SK-MEL-5 (cell line): ENCODE measurements around the gene LY6G6C. TPM values are rescaled to one million over a fixed set of nuclear protein-coding genes. Genes with fewer than 3 reads are reported as not detected.
A peak's percentile ranks its signal among the peaks of the same experiment; 100 is the strongest.
"Not testable (repeated sequence)": the region's sequence is repeated elsewhere in the genome, so short reads cannot be mapped to it uniquely, and the experiment has no call there.

Experiments
- DNase-seq: peaks from one replicate; pipeline ENCODE4 v3.0.0-alpha.2; 2016; ENCODE audit warnings: low read depth, low spot score
- in situ Hi-C: cut with HindIII; loops from 2 replicates; pipeline ENCODE4 v1.10.0; 2016; ENCODE audit warnings: low sequenced_read_pairs, high pct_unique_total_duplicates, low pct_unique_long_range_greater_than_20kb
- total RNA-seq: library from RNA; depleted of rRNA; stranded (reverse); fragments of >200 nt; shearing (Covaris generic); gene quantifications from 2 replicates; pipeline ENCODE4 v1.2.3, GENCODE V29; 2014

LY6G6C gene
- total RNA-seq, 1 experiment from 2014 or later = not detected

DNA sequence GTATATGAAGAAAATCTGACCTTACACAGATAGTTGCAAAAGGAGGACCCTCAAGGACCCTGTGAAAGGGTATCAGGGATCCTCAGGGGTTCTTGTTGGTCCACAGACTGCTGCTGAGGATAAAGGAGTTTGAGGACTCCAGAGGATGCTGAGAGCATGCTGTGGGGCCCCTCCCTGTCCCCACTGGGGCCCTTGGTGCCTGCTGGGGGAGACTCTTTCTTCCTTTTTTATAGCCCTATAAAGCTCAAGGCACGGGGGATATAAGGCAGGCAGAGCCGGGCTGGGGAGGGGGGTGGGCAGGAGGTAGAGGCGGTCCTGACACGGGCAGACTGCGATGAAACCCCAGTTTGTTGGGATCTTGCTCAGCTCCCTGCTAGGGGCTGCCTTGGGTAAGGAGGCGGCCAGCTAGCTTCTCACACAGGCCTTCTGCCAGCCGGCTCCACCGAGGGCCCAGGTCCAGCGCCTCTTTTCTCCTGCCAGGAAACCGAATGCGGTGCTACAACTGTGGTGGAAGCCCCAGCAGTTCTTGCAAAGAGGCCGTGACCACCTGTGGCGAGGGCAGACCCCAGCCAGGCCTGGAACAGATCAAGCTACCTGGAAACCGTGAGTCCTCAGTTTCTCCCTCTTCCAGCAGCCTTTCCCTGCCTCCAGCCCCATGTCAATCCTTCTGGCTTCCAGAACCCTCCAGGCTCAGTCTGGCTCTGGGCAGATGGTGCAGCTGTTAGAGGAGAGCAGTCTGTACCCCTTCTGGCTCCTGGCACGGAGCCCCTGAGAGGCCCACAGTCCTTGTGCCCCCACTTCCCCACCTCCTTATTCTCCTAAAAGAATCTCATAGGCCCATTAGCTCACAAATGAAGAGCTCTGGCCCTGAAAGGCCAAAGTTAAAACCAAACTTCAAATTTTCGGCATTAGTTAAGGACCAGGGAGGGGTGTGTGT is 6.3 kb downstream of the LY6G6C start, which contains the start of gene LY6G6D:
Gene LY6G6D (plus strand): TSS at position 327 of the 937 bp plus-strand sequence. CDS start 8 bp downstream, at position 335.
- in situ Hi-C loops = no loop called here
- DNase-seq = no peak

GRCh38 chr6:31713991-31714684 is 7.4 kb downstream of the LY6G6C start:
- no peak for DNase-seq
- in situ Hi-C loops = no loop called here

GRCh38 chr6:31713465-31713864 is 8.1 kb downstream of the LY6G6C start:
- in situ Hi-C loops = no loop called here

DNA sequence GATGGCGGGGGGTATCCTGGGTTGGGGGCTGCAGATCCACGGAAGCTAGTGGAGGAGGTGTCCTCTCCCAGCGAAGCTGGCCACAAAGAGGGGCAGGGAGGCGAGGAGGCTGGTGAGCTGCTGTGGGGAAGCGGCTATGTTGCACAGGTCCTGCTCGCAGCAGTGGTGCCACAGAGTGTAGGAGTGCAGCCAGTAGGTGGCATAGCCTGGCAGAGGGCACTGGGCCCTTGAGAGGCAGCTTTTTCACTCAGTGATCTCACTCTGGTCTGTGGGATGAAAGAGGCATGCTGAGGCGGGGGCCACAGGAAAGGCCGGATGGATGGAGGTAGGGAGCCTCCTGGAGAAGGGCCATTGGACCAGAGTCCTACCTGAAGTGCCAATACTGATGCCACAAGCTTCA is 9.2 kb downstream of the LY6G6C start:
- DNase-seq = peak; percentile 17
- in situ Hi-C loops = no loop called here

More at GRCh38 chr6:31713465-31713864, 8.1 kb downstream of the LY6G6C start:
- no peak for DNase-seq

- DNase-seq = no peak
- in situ Hi-C loops = no loop called here
These were observed 10.3 kb downstream of the LY6G6C start for GRCh38 chr6:31711233-31711632.

DNA sequence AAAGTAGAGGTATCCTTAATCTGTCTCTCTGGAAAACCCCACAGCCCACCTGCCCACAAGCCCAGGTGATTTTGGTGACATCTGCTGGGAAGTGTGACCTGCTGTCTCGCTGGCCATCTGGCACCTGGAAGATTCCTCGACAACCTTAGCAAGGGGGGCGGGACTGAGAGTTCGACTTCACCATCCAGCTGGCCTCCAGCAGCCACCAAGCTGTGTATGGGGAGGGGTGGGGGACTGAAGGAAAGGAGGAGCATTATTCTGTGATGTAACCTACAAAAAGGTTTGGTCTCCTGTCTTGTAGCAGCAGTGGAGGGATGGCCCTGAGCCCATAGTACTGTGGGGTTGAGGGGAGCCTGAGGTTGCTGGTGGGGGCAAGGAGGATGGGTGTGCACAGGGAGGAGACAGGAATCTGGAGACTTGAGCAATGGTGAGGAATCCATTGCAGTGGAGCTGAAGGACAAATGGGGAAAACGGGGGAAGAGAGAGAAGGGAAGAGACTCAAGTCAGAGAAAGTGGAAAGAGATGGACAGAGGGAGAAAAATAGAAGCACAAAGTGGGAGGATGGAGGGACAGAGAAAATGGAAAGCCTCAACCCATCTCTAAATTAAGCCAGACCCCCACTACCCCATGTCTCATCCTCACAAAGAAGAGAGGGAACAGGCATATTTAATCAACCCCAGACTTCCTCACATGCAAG is 10.9 kb downstream of the LY6G6C start:
- in situ Hi-C loops = no loop called here
- DNase-seq = no peak

DNA sequence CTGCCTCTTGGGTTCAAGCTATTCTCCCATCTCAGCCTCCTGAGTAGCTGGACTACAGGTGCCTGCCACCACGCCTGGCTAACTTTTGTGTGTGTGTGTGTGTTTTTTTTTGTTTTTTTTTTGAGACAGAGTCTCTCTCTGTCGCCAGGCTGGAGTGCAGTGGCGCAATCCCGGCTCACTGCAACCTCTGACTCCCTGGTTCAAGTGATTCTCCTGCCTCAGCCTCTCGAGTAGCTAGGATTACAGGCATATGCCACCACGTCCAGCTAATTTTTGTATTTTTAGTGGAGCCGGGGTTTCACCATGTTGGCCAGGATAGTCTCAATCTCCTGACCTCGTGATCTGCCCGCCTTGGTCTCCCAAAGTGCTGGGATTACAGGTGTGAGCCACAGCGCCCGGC is 12.4 kb downstream of the LY6G6C start:
- DNase-seq, in situ Hi-C loops: not testable (repeated sequence)

DNA sequence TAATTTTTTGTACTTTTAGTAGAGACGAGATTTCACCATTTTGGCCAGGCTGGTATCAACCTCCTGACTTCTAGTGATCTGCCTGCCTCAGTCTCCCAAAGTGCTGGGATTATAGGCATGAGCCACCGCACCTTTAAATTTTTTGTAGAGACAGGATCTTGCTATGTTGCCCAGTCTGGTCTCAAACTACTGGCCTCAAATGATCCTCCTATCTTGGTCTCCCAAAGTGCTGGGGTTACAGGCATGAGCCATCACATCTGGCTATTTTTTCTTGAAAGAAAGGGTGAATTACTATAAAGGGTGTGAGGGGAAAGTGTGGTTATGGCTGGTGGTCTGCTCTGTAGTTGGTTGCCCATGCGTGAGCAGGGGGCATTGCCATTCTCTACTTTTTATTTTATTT is 13.3 kb downstream of the LY6G6C start:
- in situ Hi-C loops = no loop called here
- no peak for DNase-seq

GRCh38 chr6:31707701-31708100 is 13.8 kb downstream of the LY6G6C start:
- DNase-seq = no peak
- in situ Hi-C loops = no loop called here

- in situ Hi-C loops = no loop called here
- DNase-seq = no peak
These were observed 14.9 kb downstream of the LY6G6C start, which contains the start of gene LY6G6F for GRCh38 chr6:31706599-31706998. Gene LY6G6F (plus strand): TSS chr6:31706866. CDS start chr6:31706907, 41 bp downstream.

GRCh38 chr6:31705931-31706330 is 15.6 kb downstream of the LY6G6C start:
- DNase-seq = no peak

DNA sequence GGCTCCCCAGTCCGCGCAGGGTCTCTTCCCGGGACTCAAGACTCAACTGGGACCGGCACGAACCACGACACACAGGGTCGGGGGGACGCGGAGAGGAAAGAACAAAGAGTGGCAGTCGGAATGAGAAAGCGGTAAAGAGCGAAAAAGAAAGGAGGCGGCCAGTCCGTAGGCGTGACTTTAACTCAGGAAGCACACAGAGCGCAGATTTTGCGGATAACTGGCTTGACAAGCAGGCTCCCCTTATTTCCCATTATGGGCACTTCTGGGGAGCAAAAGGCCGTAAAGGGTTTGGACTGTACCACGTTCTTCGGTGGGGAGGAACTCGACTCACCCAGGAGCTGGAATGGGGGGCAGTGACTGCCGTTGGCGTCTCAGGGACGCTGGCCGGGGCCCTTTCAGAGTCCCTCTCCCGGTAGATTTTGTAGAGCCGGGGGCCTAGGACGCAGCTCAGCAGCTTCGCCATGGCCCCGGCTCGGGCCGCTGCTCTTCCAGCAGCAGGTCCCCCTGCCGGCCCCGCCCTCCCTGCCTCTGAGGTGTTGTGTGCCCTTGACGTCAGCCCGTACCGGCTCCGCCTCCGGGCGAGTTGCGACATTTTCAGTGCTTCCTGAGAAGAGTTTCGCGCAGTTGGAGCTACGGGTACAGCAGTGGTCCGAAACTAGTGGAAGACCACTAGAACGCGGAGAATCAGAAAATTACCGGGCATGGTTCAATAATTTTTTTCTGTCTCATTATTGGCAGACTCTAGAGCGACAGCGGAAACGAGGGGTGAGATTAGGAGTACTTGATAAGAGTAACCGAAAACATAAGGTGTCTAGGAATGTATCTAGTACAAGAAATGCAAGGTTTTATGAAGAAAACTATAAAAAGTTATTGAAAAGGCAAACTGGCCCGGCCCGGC is 18.5 kb downstream of the LY6G6C start, which contains the start of gene ABHD16A:
Gene ABHD16A (minus strand): TSS at position 506 of the 898 bp plus-strand sequence. CDS start 43 bp downstream, at position 463.
- in situ Hi-C loops = no loop called here
- peak; percentile 98 for DNase-seq

More at GRCh38 chr6:31705931-31706330, 15.6 kb downstream of the LY6G6C start:
- in situ Hi-C loops = no loop called here

- DNase-seq = peak; percentile 4
- in situ Hi-C loops = no loop called here
These were observed 19.1 kb downstream of the LY6G6C start for GRCh38 chr6:31702405-31702818.

DNA sequence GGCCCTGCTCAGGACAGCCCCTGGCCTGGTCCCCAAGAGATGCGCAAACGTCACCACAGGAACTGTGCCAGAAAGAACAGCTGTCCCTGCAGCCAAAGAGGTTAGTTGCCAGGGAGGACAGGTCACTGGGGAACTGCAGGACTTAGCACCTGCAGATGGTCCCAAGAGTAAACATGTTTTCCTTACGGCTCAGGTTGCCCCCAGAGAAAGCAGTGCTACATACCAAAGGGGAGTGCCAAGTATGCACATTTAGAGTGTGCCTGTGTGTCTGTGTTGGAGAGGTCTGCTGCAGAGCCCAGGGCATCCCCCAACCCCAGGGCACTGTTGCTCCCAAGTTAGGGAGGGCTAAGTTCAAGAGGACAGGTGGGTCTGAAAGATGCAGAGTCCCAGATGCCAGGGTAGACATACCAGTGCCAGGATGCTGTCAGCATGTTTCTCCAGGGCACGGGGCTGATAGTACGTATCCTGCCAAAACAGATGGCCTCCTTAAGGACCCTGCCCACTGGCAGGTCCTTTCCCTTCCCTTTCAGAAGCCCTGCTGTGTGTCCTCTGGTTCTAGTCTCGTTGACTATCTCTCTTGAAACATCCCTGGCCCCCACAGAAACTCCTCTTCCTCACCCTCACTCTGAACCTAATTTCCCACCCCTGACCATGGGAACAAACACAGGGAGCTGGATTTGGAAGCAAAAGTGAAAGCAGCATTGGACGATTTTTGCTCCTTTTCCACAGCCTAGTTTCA is 19.7 kb downstream of the LY6G6C start:
- in situ Hi-C loops = no loop called here
- no peak for DNase-seq

DNA sequence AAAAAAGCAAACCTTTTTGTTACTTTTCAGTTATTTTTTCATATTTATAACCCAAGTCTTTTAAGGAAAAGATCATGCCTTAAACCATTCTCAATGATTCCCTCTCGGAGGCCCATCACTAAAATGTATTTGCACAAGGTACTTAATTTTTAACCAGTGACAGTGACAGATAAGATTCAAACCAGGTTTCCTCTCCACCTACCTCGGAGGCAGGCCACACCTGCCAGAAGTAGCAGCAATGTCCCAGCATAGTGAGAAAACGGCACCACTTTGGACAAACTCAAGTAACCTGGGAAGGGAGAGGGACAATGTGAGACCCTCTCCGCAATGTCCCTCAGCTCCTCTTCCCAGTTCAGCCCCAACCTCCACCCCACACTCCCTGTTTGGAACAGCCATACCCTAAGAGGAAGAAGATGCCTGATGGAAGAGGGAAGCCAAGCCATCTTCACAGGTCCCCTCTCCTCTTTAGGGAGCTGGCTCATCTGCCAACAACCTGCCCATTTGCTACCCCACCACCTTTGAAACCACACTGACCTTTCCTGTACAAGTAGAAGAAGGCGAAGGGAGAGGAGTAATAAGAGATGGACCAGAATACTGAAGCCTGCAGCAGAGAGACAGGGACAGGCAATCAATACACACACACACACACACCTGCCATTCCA is 20.7 kb downstream of the LY6G6C start:
- in situ Hi-C loops = no loop called here
- DNase-seq = no peak

- in situ Hi-C loops = no loop called here
- no peak for DNase-seq
These were observed 24.0 kb downstream of the LY6G6C start for GRCh38 chr6:31697555-31697954.
